DMS153 (cell line): Measurements from ENCODE around the gene ADAMTS1.
"Not testable (repeated sequence)": the region's sequence is repeated elsewhere in the genome, so short reads cannot be mapped to it uniquely, and the experiment has no call there.

ENCODE experiments used
- DNase-seq: peaks from one replicate; lab custom pipeline; 2025; lab: John Stamatoyannopoulos, UW

Gene ADAMTS1

GRCh38 chr21:26845066-26845758, at the start of gene ADAMTS1:
Gene ADAMTS1, minus strand, starts transcription at chr21:26845409. Its CDS starts 455 bp downstream, at chr21:26844954.
- DNase-seq: no peak

DNA sequence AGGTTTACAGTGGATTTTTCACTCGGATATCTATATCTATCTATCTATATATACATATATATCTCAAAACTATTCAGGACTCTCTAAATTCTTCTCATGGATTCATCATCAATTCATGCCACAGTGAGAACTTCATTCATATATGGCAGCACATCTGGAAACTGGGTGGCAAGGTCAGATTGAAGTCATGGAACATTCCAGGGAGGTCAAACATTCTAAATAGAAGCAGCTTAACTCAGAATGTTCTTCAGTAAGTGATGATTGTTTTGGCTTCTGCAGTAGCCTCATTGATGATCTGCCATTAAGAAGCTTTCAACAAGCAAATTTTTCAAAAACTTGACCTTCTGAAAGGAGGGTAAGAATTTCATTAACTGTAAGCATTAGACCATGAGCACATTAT, 46.9 kb upstream of the ADAMTS1 start:
- DNase-seq: no peak

GRCh38 chr21:26888931-26889330, 43.7 kb upstream of the ADAMTS1 start:
- DNase-seq: no peak

- DNase-seq: no peak
Measured at GRCh38 chr21:26888256-26888655, 43.0 kb upstream of the ADAMTS1 start.

DNA sequence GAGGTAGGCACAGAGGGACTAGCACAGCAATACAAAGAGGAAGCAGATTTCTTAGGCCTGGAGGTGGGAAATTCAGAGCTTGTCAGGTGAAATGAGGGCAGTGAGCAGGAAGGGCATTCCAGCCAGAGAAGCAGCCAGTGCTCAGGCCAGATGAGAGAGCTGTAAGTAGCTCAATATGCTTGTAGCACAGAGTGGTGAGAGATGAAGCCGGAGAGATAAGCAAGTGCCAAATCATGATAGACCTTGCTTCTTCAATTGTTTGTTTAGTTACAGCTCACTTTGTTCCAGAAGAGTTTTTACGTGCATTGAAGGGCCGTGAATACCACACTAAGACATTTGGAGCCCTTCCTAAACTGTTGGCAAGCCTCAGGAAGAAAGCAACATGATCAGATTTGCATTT, 42.0 kb upstream of the ADAMTS1 start:
- DNase-seq: no peak

GRCh38 chr21:26884436-26884835, 39.2 kb upstream of the ADAMTS1 start:
- DNase-seq: no peak

- DNase-seq: no peak
Measured at GRCh38 chr21:26883768-26884167, 38.6 kb upstream of the ADAMTS1 start.

- DNase-seq: no peak
Measured at GRCh38 chr21:26881504-26882228, 36.5 kb upstream of the ADAMTS1 start.

DNA sequence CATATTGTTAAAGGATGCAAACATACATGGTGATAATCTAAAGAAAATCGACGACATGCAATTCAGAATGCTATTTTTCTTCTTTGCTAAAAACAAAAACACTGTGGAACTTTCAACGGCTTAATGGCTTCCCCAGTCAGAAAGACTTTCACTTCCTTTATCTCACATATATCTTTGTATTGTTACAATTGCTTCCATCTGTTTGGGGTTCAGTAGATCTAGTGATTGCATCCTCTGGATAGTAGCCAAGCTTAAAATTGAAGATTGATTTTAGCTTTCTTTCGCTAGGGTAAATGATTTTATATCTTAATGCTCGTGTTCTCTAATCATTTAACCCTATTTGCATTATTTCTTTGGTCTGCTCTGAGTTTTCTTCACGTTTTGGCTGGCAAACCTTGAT, 31.8 kb upstream of the ADAMTS1 start:
- no peak for DNase-seq

DNA sequence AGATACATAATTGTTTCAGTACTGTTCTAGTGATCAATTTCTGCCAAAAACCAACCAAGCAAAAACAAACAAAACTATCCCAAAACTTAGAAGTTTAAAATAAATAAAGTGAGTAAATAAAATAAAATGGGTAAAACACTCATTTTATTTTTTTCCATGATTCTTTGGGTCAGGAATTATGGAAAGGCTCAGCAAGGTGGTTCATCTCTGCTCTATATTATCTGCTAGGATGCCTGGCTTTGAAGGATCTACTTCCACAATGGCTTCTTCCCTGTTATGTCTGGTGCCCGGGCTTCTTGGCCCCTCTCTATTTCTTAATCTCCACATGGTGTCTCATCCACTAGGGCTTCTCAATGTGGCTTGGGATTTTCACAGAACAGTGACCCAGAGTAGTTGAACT, 29.1 kb upstream of the ADAMTS1 start:
- no peak for DNase-seq

DNA sequence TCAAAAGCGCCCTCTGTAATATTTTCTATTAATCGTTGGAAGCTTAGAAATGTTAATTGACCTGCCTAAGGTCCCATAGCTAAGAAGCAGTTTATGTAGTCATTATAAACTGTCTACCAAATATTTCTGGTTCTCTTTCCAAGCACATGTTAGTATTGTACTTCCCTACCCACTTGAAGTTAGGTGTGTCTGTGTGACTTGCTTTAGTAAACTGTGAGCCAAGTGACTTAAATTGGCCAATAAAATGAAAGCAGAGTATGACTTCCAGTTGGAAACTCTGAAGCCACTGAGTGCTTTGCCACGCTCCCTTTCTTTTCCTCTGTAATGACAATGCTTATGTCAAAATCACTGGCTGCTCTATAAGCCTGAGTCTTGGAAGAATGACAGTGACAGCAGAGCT, 20.6 kb upstream of the ADAMTS1 start:
- no peak for DNase-seq

GRCh38 chr21:26856871-26857350, 11.7 kb upstream of the ADAMTS1 start:
- DNase-seq: not testable (repeated sequence)

DNA sequence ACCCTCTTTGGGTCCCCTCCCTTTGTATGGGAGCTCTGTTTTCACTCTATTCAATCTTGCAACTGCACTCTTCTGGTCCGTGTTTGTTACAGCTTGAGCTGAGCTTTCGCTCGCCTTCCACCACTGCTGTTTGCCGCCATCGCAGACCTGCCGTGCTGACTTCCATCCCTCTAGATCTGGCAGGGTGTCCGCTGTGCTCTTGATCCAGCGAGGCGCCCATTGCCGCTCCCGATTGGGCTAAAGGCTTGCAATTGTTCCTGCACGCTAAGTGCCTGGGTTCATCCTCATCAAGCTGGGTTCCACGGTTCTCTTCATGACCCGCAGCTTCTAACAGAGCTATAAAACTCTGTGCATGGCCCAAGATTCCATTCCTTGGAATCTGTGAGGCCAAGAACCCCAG, 9.5 kb upstream of the ADAMTS1 start:
- not testable (repeated sequence) for DNase-seq

GRCh38 chr21:26852423-26852822, 7.2 kb upstream of the ADAMTS1 start:
- DNase-seq: no peak

DNA sequence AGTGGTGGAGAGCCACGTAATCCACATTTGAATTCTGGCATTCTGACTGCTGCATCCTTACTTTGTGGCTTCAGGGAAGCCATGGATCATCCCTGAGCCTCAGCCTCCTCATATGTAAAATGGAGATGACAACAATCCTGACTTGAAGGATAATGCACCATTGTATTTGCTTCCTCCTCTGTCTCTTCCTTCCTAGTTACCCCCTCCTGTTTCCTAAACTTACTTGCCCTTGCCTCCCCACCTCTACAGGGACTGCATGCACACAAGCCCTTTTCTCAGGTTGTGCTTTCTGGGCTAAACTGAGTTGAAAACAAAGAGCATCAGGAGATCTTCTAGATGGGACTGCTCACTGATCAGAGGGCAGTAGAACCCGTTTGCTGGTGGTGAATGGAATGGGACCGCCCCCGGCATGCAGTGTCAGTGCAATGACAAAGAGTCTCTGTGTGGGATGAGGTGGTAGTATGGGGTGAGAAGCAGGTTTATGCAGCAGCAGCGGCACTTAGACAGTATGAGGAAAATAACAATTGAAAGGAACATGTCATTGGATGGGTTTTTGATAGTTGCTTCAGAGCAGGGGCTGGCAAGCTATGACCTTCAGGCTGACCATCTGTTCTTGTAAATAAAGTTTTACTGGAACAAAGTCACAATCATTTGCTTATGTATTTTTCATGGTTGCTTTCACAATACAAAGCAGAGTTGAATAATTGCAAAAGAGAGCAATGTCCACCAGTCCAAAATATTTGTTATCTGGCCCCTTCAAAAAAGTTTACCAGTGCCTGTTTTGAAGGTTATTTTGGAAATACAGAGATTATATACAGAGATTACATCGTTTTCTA, 6.1 kb upstream of the ADAMTS1 start:
- DNase-seq: no peak

GRCh38 chr21:26850116-26850643, 5.0 kb upstream of the ADAMTS1 start:
- DNase-seq: peak; percentile 3

- DNase-seq: no peak
Measured at GRCh38 chr21:26849428-26850115, 4.4 kb upstream of the ADAMTS1 start.

GRCh38 chr21:26847921-26848320, 2.7 kb upstream of the ADAMTS1 start:
- no peak for DNase-seq

DNA sequence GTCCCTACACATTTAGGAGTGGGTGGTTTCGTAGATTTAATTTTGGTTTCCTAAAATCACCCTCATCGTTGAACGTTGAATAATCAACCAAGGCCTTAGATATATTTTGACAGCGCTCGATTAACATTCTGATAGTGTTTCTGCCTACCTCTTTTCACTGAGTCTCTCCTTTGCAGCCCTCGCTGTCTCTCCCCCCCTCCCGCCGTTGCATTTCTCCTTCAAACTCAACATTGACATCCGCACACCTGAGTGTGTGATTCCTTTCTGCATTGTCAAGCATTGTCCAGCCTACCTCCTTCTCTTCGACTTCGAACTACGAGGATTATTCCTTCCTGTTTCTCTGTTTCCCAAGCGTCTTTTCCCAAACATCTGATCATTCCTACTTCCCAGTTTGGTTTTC, 1.8 kb upstream of the ADAMTS1 start:
- no peak for DNase-seq

- no peak for DNase-seq
Measured at GRCh38 chr21:26846036-26846931, 1.1 kb upstream of the ADAMTS1 start.

DNA sequence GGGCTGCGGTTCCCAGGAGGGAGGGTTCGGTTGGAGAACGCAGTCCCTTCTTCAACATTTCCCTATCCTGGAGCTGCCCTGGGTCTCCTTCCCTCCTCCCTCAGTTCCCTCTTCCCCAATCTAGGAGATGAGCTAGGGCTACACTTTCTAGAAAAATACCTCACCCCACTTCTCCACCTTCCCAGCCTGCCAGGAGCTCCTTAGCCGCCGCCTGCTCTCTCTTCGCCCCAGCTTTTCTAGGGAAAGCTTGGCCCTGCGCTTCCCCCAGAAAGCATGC, 488 bp upstream of the ADAMTS1 start:
- DNase-seq: no peak
